T-helper 2 cell (primary cell): ENCODE measurements around the gene NUSAP1.
"Not testable (repeated sequence)": the region's sequence is repeated elsewhere in the genome, so short reads cannot be mapped to it uniquely, and the experiment has no call there.

Experiments used
- DNase-seq, 5 experiments: peaks; one replicate each; pipeline versions ENCODE4 v3.0.0 to v3.0.0-alpha.2; 2012 to 2022
- total RNA-seq, 2 donors: gene quantifications; one replicate each; lab custom pipeline; 2026; lab: John Stamatoyannopoulos, UW

NUSAP1 gene
- 0.61 to 0.62 reads per million in 2 donors for total RNA-seq

GRCh38 chr15:41332194-41333025 lies at the start of gene NUSAP1, which contains the start of gene OIP5:
TSS of gene NUSAP1 (plus strand) at chr15:41332881. CDS start at chr15:41332958, 77 bp downstream.
TSS of gene OIP5 (minus strand) at chr15:41332591. CDS start at chr15:41332561, 30 bp downstream.
- DNase-seq = peak; percentile 91 to 100 (median 97)

- DNase-seq = not testable (repeated sequence)
These were observed 49.6 kb upstream of the NUSAP1 start for GRCh38 chr15:41282980-41283652.

- DNase-seq = peak; percentile 94 to 100 (median 96)
These were observed 48.8 kb upstream of the NUSAP1 start for GRCh38 chr15:41283653-41284426.

- peak in 1 of 5 experiments; percentile 47 for DNase-seq
These were observed 48.1 kb upstream of the NUSAP1 start for GRCh38 chr15:41284427-41285177.

- peak in 1 of 5 experiments; percentile 41 for DNase-seq
These were observed 47.4 kb upstream of the NUSAP1 start for GRCh38 chr15:41285285-41285684.

GRCh38 chr15:41286665-41287333 lies 45.9 kb upstream of the NUSAP1 start:
- no peak for DNase-seq

- DNase-seq = no peak
These were observed 44.2 kb upstream of the NUSAP1 start for GRCh38 chr15:41288464-41288863.

GRCh38 chr15:41289953-41290352 lies 42.7 kb upstream of the NUSAP1 start:
- no peak for DNase-seq

GRCh38 chr15:41291065-41291631 lies 41.5 kb upstream of the NUSAP1 start:
- no peak for DNase-seq

GRCh38 chr15:41292521-41292920 lies 40.2 kb upstream of the NUSAP1 start:
- no peak for DNase-seq

GRCh38 chr15:41301139-41301538 lies 31.5 kb upstream of the NUSAP1 start:
- not testable (repeated sequence) for DNase-seq

- DNase-seq = no peak
These were observed 31.1 kb upstream of the NUSAP1 start for GRCh38 chr15:41301587-41301986.

- DNase-seq = no peak
These were observed 28.4 kb upstream of the NUSAP1 start for GRCh38 chr15:41304149-41304770.

GRCh38 chr15:41307679-41308078 lies 25.0 kb upstream of the NUSAP1 start:
- DNase-seq = no peak

GRCh38 chr15:41309226-41309905 lies 23.3 kb upstream of the NUSAP1 start:
- peak in 1 of 5 experiments; percentile 39 for DNase-seq

- DNase-seq = not testable (repeated sequence)
These were observed 11.8 kb upstream of the NUSAP1 start for GRCh38 chr15:41320805-41321330.

GRCh38 chr15:41323611-41324010 lies 9.1 kb upstream of the NUSAP1 start:
- DNase-seq = peak in 1 of 5 experiments; percentile 57

GRCh38 chr15:41331281-41331680 lies 1.4 kb upstream of the NUSAP1 start:
- no peak for DNase-seq

GRCh38 chr15:41331833-41332193 lies 868 bp upstream of the NUSAP1 start:
- DNase-seq = peak in 1 of 5 experiments; percentile 18
